Measurements from ENCODE around the gene ZSCAN12.
"Not testable (repeated sequence)": the region's sequence is repeated elsewhere in the genome, so short reads cannot be mapped to it uniquely, and the experiment has no call there.

ZSCAN12 gene

GRCh38 chr6:28399350-28400121 is at the start of gene ZSCAN12:
TSS of gene ZSCAN12 (minus strand) at chr6:28399747. CDS start at chr6:28398405, 1,342 bp downstream.
- peak; percentile 73 to 76 for DNase-seq (ENCODE audit: extremely low read depth in 1 of 2, low read depth in 1 of 2)

GRCh38 chr6:28449056-28449455 is 49.5 kb upstream of the ZSCAN12 start:
- DNase-seq (ENCODE audit: extremely low read depth in 1 of 2, low read depth in 1 of 2), result no peak

- not testable (repeated sequence) for DNase-seq (ENCODE audit: extremely low read depth in 1 of 2, low read depth in 1 of 2)
These were observed 48.0 kb upstream of the ZSCAN12 start for GRCh38 chr6:28447512-28447906.

- no peak for DNase-seq (ENCODE audit: extremely low read depth in 1 of 2, low read depth in 1 of 2)
These were observed 47.4 kb upstream of the ZSCAN12 start for GRCh38 chr6:28446818-28447511.

GRCh38 chr6:28444759-28445158 is 45.2 kb upstream of the ZSCAN12 start:
- DNase-seq (ENCODE audit: extremely low read depth in 1 of 2, low read depth in 1 of 2), result not testable (repeated sequence)

- peak; percentile 66 to 79 for DNase-seq (ENCODE audit: extremely low read depth in 1 of 2, low read depth in 1 of 2)
These were observed 43.7 kb upstream of the ZSCAN12 start, which contains the start of gene ZSCAN23 for GRCh38 chr6:28443112-28443773. TSS of gene ZSCAN23 (minus strand) at chr6:28443491. CDS start at chr6:28436266, 7,225 bp downstream.

GRCh38 chr6:28442586-28442985 is 43.0 kb upstream of the ZSCAN12 start:
- no peak for DNase-seq (ENCODE audit: extremely low read depth in 1 of 2, low read depth in 1 of 2)

- DNase-seq (ENCODE audit: extremely low read depth in 1 of 2, low read depth in 1 of 2), result no peak
These were observed 36.9 kb upstream of the ZSCAN12 start for GRCh38 chr6:28436404-28436803.

- DNase-seq (ENCODE audit: extremely low read depth in 1 of 2, low read depth in 1 of 2), result no peak
These were observed 33.6 kb upstream of the ZSCAN12 start for GRCh38 chr6:28433119-28433518.

GRCh38 chr6:28429781-28430180 is 30.2 kb upstream of the ZSCAN12 start:
- no peak for DNase-seq (ENCODE audit: extremely low read depth in 1 of 2, low read depth in 1 of 2)

GRCh38 chr6:28425944-28426541 is 26.5 kb upstream of the ZSCAN12 start:
- no peak for DNase-seq (ENCODE audit: extremely low read depth in 1 of 2, low read depth in 1 of 2)

GRCh38 chr6:28424163-28424562 is 24.6 kb upstream of the ZSCAN12 start:
- DNase-seq (ENCODE audit: extremely low read depth in 1 of 2, low read depth in 1 of 2), result no peak

- DNase-seq (ENCODE audit: extremely low read depth in 1 of 2, low read depth in 1 of 2), result no peak
These were observed 24.0 kb upstream of the ZSCAN12 start for GRCh38 chr6:28423546-28423945.

GRCh38 chr6:28413681-28414080 is 14.1 kb upstream of the ZSCAN12 start:
- DNase-seq (ENCODE audit: extremely low read depth in 1 of 2, low read depth in 1 of 2), result no peak

- no peak for DNase-seq (ENCODE audit: extremely low read depth in 1 of 2, low read depth in 1 of 2)
These were observed 11.2 kb upstream of the ZSCAN12 start for GRCh38 chr6:28410767-28411166.

- DNase-seq (ENCODE audit: extremely low read depth in 1 of 2, low read depth in 1 of 2), result no peak
These were observed 8.7 kb upstream of the ZSCAN12 start for GRCh38 chr6:28408076-28408802.

- DNase-seq (ENCODE audit: extremely low read depth in 1 of 2, low read depth in 1 of 2), result no peak
These were observed 7.9 kb upstream of the ZSCAN12 start for GRCh38 chr6:28407401-28407800.

- DNase-seq (ENCODE audit: extremely low read depth in 1 of 2, low read depth in 1 of 2), result not testable (repeated sequence)
These were observed 4.4 kb upstream of the ZSCAN12 start for GRCh38 chr6:28403923-28404322.

- no peak for DNase-seq (ENCODE audit: extremely low read depth in 1 of 2, low read depth in 1 of 2)
These were observed 2.6 kb upstream of the ZSCAN12 start for GRCh38 chr6:28402197-28402596.

GRCh38 chr6:28401172-28401571 is 1.6 kb upstream of the ZSCAN12 start:
- no peak for DNase-seq (ENCODE audit: extremely low read depth in 1 of 2, low read depth in 1 of 2)

GRCh38 chr6:28400122-28400451 is 540 bp upstream of the ZSCAN12 start:
- no peak for DNase-seq (ENCODE audit: extremely low read depth in 1 of 2, low read depth in 1 of 2)
